Fibroblast of lung (primary cell): ENCODE results near the gene SERTAD3. TPM values are rescaled to one million over a fixed set of nuclear protein-coding genes. Genes with fewer than 3 reads are reported as not detected.

Source experiments
- DNase-seq, 2 donors: peaks; one replicate each; pipeline versions ENCODE4 v3.0.0 to v3.0.0-alpha.2; 2010; ENCODE audit warnings: low read depth in 2 of 2
- H2AFZ ChIP-seq: 2 replicates; pipeline ENCODE4 v1.5.1; 2012; ENCODE audit warnings: low read length, control low read depth, inconsistent platforms
- H3K27ac ChIP-seq: 2 replicates; pipeline ENCODE4 v1.5.1; 2011; ENCODE audit warnings: low read length, control low read depth; ENCODE audit not compliant: insufficient read depth
- H3K27me3 ChIP-seq: 2 replicates; pipeline ENCODE4 v1.5.1; 2011; ENCODE audit warnings: mild to moderate bottlenecking, low read length; ENCODE audit not compliant: control insufficient read depth, insufficient read depth
- H3K36me3 ChIP-seq: 2 replicates; pipeline ENCODE4 v1.5.1; 2011; ENCODE audit warnings: low read length; ENCODE audit not compliant: control insufficient read depth, insufficient read depth
- H3K4me1 ChIP-seq: 2 replicates; pipeline ENCODE4 v1.5.1; 2011; ENCODE audit warnings: low read length; ENCODE audit not compliant: control insufficient read depth, insufficient read depth; ENCODE audit errors: extremely low read depth
- H3K4me2 ChIP-seq: 2 replicates; pipeline ENCODE4 v1.5.1; 2011; ENCODE audit warnings: low read length, control low read depth; ENCODE audit not compliant: insufficient read depth; ENCODE audit errors: extremely low read depth
- H3K4me3 ChIP-seq, 4 experiments: fragments of 200-600 bp in 1 of 4; sonication (generic) in 1 of 4; replicated peaks in 1 of 4; 2 replicates each; pipeline ENCODE4 v1.5.1; 2011 to 2016; ENCODE audit warnings: low read length in 4 of 4, low read depth in 3 of 4, mild to moderate bottlenecking in 3 of 4, control low read depth in 2 of 4, inconsistent platforms in 1 of 4, mixed read lengths in 1 of 4; ENCODE audit not compliant: insufficient read depth in 1 of 4; ENCODE audit errors: control extremely low read depth in 1 of 4
- H3K79me2 ChIP-seq: 2 replicates; pipeline ENCODE4 v1.5.1; 2012; ENCODE audit warnings: mild to moderate bottlenecking, low read length, inconsistent platforms; ENCODE audit not compliant: control insufficient read depth, insufficient read depth
- H3K9ac ChIP-seq: 2 replicates; pipeline ENCODE4 v1.5.1; 2011; ENCODE audit warnings: mild to moderate bottlenecking, low read length, control low read depth; ENCODE audit not compliant: insufficient read depth
- H3K9me3 ChIP-seq: 2 replicates; pipeline ENCODE4 v1.5.1; 2012; ENCODE audit warnings: low read depth, low read length; ENCODE audit not compliant: control insufficient read depth, insufficient read depth
- H4K20me1 ChIP-seq: 2 replicates; pipeline ENCODE4 v1.5.1; 2011; ENCODE audit warnings: low read length; ENCODE audit not compliant: control insufficient read depth, insufficient read depth; ENCODE audit errors: extremely low read depth
- CTCF ChIP-seq, 2 donors: IDR thresholded peaks in 1 of 2; conservative IDR thresholded peaks in 1 of 2; 1 replicate in 1 of 2; 2 replicates in 1 of 2; pipeline ENCODE4 v1.5.1; 2011 to 2012; ENCODE audit warnings: low read length in 2 of 2, control low read depth in 1 of 2, inconsistent platforms in 1 of 2, low read depth in 1 of 2, mild to moderate bottlenecking in 1 of 2
- EZH2 ChIP-seq: IDR thresholded peaks from 2 replicates; pipeline ENCODE4 v1.5.1; 2012; ENCODE audit warnings: low read length, control low read depth, mild to moderate bottlenecking; ENCODE audit errors: missing control alignments
- polyA plus RNA-seq, 2 donors: library from polyadenylated mRNA; depleted of rRNA in 1 of 2; stranded (reverse) in 1 of 2; unstranded in 1 of 2; fragments of >200 nt; gene quantifications; 2 replicates each; pipeline ENCODE4 v1.2.1, GENCODE V29; 2011 to 2012; ENCODE audit warnings: missing spikeins in 1 of 2
- total RNA-seq: library from RNA; depleted of rRNA; stranded (reverse); fragments of >200 nt; gene quantifications from 2 replicates; pipeline ENCODE4 v1.2.1, GENCODE V29; 2014

Gene SERTAD3
- total and polyA plus RNA-seq, 2 donors (not counting 1 experiment from before 2014, with no cell fraction given), result 22.3 to 24.8 TPM

GRCh38 chr19:40395956-40396355 lies 48.2 kb downstream of the SERTAD3 start:
- no peaks in the 10 kb centered on the region for H3K36me3 ChIP-seq
- H3K4me3 ChIP-seq, result no peak overlapping the region
- no peak overlapping the region for H2AFZ ChIP-seq

DNA sequence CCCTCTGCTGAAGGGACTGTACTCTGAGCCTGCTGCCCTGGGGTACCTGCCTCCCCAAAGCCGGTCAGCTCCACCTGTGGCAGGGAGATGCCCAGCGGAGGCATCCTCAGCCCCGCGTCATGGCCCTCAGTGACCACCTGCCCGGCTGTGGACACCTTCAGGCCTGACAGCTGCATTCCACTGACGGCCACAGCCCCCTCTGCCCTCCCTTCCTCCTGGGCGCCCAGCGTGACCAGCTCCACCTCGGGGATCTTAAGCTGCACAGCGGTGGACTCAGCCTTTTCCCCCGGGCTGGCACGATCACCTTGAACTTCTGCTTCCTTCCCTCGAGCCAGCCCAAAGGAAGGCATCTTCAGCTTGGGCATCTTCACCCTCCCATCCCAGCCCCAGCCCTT lies 49.3 kb downstream of the SERTAD3 start:
- Histone ChIP-seq H4K20me1 (no peaks in the 10 kb centered on the region), H2AFZ (no peak overlapping the region), H3K9ac (no peak overlapping the region), H3K4me1 (no peaks in the 10 kb centered on the region), H3K4me2 (no peak overlapping the region), H3K9me3 (no peaks in the 10 kb centered on the region), H3K36me3 (no peaks in the 10 kb centered on the region), H3K27ac (no peak overlapping the region), H3K27me3 (no peaks in the 10 kb centered on the region), H3K4me3 (no peak overlapping the region), H3K79me2 (no peaks in the 10 kb centered on the region)
- no peak for DNase-seq
- TF ChIP-seq EZH2 (no peak), CTCF (conservative IDR thresholded peaks at IDR 0.05 in 1 of 2, IDR thresholded peaks at IDR 0.05 in 1 of 2; ENCODE audit: low read depth in 1 of 2, low read length in 2 of 2) (no peak)

More at GRCh38 chr19:40395956-40396355, 48.2 kb downstream of the SERTAD3 start:
- Histone ChIP-seq H3K27ac (no peak overlapping the region), H4K20me1 (no peaks in the 10 kb centered on the region), H3K79me2 (no peaks in the 10 kb centered on the region), H3K9me3 (no peaks in the 10 kb centered on the region), H3K4me2 (no peak overlapping the region), H3K4me1 (no peaks in the 10 kb centered on the region), H3K27me3 (no peaks in the 10 kb centered on the region), H3K9ac (no peak overlapping the region)
- no peak for TF ChIP-seq EZH2
- TF ChIP-seq CTCF (conservative IDR thresholded peaks at IDR 0.05 in 1 of 2, IDR thresholded peaks at IDR 0.05 in 1 of 2; ENCODE audit: low read depth in 1 of 2, low read length in 2 of 2), result no peak
- no peak for DNase-seq

- Histone ChIP-seq H3K27me3 (no peaks in the 10 kb centered on the region), H3K79me2 (no peaks in the 10 kb centered on the region), H3K36me3 (no peaks in the 10 kb centered on the region), H4K20me1 (no peaks in the 10 kb centered on the region), H3K4me1 (no peaks in the 10 kb centered on the region), H3K27ac (no peak overlapping the region), H3K9me3 (no peaks in the 10 kb centered on the region), H3K4me3 (no peak overlapping the region), H3K9ac (no peak overlapping the region), H3K4me2 (no peak overlapping the region), H2AFZ (no peak overlapping the region)
- no peak for DNase-seq
- TF ChIP-seq CTCF (conservative IDR thresholded peaks at IDR 0.05 in 1 of 2, IDR thresholded peaks at IDR 0.05 in 1 of 2; ENCODE audit: low read depth in 1 of 2, low read length in 2 of 2), result no peak
- no peak for TF ChIP-seq EZH2
Observed at GRCh38 chr19:40393894-40394815, 50.0 kb downstream of the SERTAD3 start.
